D721Med (cell line): ENCODE data around the gene RRM1.
"Not testable (repeated sequence)": the region's sequence is repeated elsewhere in the genome, so short reads cannot be mapped to it uniquely, and the experiment has no call there.

Experiments
- DNase-seq: peaks from one replicate; pipeline ENCODE4 v3.0.0; 2011; ENCODE audit warnings: low spot score; ENCODE audit not compliant: insufficient read length
- FAIRE-seq: peaks from 2 replicates; lab custom pipeline; 2011; peaks lifted over from hg19 to GRCh38; lab: Jason Lieb, UNC
- CTCF ChIP-seq: IDR thresholded peaks from 2 replicates; pipeline ENCODE4 v1.5.1; 2012; ENCODE audit warnings: mild to moderate bottlenecking, control low read depth; ENCODE audit not compliant: insufficient read depth; ENCODE audit errors: missing control alignments

Gene RRM1

GRCh38 chr11:4161305-4161704 lies 66.7 kb downstream of the RRM1 start:
- DNase-seq (no peak), FAIRE-seq (no peak)
- TF ChIP-seq CTCF: no peak

DNA sequence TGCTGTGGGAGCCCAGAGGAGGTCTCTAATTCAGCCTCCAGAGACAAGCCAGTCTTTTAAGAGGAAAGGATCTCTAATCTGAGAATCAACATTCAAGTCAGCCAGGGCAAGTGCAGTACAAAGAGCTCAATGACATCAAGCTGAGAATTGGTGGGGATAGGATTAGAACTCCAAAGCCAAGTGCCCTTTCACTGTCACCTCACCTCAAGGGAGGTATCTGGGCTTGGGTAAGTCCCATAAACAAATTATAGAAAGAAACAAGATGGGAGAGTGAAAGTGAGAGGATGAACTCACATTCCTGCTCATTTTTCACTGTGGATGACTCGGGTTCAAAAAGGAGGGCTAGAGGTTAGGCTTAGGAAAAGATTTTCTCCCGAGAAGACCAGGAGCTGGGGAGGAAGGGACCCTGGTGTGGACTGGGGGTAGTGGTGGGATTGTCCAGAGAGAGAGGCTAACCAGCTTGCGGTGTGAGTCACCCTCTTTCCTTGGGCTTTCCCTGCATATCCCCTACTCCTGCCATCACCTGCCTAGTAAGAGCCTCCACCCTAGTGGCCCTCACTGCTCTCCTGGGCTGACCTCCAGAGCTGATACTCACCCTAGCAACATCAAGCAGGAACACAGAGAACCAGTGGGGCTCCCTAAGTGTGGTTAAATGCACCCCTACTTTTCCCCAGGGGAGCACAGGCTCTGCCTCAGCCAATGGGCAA lies 70.4 kb downstream of the RRM1 start:
- TF ChIP-seq CTCF: no peak
- FAIRE-seq (no peak), DNase-seq (no peak)

DNA sequence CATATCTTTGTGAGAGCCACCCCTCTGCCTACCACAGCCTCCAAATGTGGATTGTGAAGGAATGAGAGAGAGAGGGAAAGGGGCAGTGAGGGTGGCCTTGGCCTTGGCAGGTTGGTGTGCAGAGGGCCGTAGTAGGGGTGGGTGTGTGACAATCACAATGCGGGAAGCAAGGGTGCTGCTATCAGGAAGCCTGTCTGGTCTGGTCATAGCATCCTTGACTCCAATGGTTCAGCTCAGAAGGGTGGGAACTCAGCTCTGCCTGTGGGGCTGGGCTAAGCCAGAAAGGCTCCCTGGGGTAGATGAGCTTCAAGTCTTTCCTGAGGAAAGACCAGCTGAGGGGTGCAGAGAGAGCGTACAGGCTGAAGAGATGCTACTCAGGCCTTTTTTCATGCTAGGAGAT lies 72.7 kb downstream of the RRM1 start:
- FAIRE-seq (no peak), DNase-seq (no peak)
- TF ChIP-seq CTCF: no peak

DNA sequence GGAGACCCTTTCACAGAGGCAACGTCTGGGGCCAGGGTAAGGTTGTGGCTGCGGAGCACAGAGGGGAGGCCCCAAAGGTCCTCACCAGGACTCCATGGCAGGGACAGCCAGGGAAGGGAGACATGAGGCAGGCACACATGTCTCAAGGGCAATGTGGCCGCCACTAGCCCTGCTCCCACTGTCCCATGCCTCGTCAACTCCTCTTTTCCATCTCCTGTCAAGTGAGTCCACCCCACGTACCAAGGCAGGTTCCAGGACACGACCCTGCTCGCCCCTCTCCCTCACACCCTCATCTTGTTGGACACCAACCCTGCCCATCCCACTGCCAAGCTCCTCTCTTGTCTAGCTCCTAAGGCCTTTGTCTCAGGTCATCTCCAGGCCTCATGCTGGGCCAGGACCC lies 73.2 kb downstream of the RRM1 start:
- TF ChIP-seq CTCF: no peak
- DNase-seq: no peak
- FAIRE-seq: no peak

DNA sequence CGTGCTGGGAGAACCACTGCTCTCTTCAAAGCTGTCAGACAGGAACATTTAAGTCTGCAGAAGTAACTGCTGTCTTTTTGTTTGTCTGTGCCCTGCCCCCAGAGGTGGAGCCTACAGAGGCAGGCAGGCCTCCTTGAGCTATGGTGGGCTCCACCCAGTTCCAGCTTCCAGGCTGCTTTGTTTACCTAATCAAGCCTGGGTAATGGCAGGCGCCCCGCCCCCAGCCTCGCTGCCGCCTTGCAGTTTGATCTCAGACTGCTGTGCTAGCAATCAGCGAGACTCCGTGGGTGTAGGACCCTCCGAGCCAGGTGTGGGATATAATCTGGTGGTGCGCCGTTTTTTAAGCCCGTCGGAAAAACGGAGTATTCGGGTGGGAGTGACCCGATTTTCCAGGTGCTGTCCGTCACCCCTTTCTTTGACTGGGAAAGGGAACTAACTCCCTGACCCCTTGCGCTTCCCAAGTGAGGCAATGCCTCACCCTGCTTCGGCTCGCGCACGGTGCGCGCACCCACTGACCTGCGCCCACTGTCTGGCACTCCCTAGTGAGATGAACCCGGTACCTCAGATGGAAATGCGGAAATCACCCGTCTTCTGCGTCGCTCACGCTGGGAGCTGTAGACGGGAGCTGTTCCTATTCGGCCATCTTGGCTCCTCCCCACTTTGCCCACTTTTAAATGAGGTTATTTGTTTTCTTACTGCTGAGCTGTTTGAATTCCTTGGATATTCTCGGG lies 81.2 kb downstream of the RRM1 start:
- not testable (repeated sequence) for DNase-seq, FAIRE-seq

GRCh38 chr11:4178813-4179662 lies 84.4 kb downstream of the RRM1 start:
- no peak for DNase-seq
- no peak for TF ChIP-seq CTCF
- no peak for FAIRE-seq

DNA sequence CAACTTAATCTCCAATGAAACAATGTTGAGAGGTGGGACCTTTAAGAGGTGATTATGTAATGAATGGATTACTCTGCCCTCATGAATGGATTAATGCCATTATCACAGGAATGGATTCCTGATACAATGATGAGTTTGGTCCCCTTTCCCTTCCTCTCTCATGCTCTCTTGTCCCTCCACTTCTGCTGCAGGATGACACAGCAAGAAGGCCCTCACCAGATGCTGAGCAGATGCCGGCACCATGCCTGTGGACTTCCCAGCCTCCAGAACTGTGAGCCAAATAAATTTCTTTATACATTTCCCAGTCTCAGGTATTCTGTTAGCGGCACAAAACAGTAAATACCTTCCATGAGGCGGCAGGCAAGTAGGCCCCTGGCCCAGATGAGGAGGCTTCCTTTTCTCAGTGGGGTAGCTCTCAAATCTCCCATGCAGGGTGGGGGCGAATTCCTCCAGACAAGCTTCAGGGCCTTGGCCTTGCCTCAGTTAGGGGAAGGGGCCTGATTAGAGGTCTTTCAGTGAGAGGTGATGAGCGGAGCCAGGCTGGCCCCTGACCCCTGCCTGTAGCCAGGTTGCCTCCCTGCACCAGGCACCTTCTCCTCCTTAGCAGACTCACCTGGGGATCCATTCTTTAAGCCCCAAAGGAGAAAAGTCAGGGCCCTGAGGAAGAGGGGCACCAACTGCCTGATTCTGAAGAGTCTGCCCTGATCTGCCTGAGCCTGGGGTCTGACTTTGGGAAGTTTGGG lies 86.0 kb downstream of the RRM1 start:
- FAIRE-seq (no peak), DNase-seq (no peak)
- TF ChIP-seq CTCF: no peak
